ENCODE data around the gene COMMD1.
"Not testable (repeated sequence)": the region's sequence is repeated elsewhere in the genome, so short reads cannot be mapped to it uniquely, and the experiment has no call there.

COMMD1 gene

DNA sequence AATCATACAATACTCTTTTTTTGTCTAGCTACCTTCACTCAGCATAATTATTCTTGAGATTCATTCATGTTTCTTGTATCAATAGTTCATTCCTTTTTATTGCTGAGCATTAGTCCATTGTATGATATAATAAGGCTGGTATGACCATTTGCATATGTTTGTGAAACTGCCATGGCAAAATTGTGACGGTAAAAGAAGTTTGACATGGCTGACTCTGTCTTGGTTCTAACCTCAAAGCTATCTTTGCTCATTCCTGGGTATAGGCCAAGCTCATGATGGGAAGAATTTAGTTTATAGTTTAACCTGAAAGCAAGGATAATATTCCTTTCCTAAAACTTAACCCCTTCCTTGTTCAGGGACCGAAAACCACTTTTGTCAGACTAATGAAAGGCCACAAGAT is 46.4 kb downstream of the COMMD1 start:
- no peak for DNase-seq (ENCODE audit: low read depth)
- TF ChIP-seq, protein P1, sequence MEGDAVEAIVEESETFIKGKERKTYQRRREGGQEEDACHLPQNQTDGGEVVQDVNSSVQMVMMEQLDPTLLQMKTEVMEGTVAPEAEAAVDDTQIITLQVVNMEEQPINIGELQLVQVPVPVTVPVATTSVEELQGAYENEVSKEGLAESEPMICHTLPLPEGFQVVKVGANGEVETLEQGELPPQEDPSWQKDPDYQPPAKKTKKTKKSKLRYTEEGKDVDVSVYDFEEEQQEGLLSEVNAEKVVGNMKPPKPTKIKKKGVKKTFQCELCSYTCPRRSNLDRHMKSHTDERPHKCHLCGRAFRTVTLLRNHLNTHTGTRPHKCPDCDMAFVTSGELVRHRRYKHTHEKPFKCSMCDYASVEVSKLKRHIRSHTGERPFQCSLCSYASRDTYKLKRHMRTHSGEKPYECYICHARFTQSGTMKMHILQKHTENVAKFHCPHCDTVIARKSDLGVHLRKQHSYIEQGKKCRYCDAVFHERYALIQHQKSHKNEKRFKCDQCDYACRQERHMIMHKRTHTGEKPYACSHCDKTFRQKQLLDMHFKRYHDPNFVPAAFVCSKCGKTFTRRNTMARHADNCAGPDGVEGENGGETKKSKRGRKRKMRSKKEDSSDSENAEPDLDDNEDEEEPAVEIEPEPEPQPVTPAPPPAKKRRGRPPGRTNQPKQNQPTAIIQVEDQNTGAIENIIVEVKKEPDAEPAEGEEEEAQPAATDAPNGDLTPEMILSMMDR (conservative IDR thresholded peaks at IDR 0.05; ENCODE audit: low read depth, low read length) = no peak
- H3K4me3 ChIP-seq (ENCODE audit: low read length) = no peak overlapping the region

DNA sequence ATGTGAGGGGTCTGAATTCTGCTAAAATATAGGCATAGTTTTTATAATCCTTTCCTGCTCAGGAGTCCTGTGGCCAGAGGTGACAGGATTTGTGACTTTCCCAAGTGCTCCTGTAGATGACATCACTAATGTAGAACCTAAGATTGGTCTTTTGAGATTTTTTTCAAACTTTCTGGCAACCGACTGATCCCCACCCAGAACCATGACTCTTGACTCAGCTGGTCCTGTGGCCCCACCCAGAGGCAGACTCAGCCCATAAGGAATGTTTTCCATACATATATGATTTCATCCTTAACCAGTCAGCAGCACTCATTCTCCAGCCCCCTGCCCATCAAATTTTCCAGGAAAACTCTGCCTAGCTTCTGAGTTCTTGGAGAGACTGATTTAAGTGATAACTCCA is 46.8 kb downstream of the COMMD1 start:
- TF ChIP-seq, protein P1 (conservative IDR thresholded peaks at IDR 0.05; ENCODE audit: low read depth, low read length) = no peak
- H3K4me3 ChIP-seq (ENCODE audit: low read length) = no peak overlapping the region
- no peak for DNase-seq (ENCODE audit: low read depth)

DNA sequence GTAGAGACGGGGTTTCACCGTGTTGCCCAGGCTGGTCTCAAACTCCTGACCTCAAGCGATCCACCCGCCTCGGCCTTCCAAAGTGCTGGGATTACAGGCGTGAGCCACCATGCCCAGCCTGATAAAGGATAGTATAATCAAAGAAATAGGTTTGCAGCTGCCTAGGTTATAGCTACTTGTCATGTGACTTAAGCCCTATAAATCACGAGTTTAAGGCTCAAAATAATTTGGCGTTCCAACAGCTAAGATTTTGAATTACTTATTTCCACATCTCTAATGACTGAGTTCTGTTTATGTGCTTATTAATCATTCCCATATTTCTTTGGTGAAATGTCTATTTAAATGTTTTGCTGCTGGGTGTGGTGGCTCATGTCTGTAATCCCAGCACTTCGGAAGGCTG is 49.4 kb downstream of the COMMD1 start:
- H3K4me3 ChIP-seq (ENCODE audit: low read length); DNase-seq (ENCODE audit: low read depth): not testable (repeated sequence)

DNA sequence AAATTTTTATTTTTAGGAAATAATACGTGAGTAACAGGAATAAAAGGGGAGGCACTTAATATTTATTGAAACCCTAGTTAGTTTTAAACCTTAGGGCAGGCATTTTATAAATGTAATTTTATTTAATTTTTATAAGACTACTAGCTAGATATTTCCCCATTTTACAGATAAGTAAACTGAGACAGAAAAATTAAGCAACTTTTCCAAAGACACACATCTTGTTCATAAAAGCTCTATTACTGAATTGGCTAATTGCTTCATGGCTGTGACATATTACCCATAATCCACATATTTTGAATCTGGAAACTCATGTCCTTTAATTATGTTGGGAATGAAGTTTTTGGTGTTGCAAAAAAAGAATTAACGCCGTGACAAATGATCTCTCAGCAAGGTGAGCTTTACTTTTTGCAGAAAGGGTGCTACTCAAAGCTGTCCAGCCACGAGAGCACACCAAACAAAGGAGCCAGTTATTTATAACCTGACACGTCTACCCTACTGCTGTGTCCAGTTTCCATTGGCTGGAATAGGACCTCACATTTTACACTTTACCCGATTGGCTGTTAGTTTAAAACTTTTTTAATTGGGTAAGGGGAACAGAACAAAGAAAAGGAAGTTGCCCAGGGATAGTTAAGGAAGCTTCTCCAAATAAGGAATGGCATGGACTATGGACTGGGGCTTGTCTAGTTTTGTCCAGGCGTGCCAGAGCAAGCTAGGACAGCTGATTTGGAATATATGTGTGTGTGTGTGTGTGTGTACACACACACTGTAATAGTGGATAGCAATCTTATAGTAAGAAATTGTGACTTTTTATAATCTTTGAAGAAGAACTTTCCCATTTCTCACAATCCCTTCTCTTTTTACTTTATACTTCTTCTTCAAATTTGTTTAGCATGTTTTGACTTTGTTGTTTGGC is 54.2 kb downstream of the COMMD1 start:
- H3K4me3 ChIP-seq (ENCODE audit: low read length) = no peak overlapping the region
- no peak for DNase-seq (ENCODE audit: low read depth)
- TF ChIP-seq, protein P1 (conservative IDR thresholded peaks at IDR 0.05; ENCODE audit: low read depth, low read length) = no peak

DNA sequence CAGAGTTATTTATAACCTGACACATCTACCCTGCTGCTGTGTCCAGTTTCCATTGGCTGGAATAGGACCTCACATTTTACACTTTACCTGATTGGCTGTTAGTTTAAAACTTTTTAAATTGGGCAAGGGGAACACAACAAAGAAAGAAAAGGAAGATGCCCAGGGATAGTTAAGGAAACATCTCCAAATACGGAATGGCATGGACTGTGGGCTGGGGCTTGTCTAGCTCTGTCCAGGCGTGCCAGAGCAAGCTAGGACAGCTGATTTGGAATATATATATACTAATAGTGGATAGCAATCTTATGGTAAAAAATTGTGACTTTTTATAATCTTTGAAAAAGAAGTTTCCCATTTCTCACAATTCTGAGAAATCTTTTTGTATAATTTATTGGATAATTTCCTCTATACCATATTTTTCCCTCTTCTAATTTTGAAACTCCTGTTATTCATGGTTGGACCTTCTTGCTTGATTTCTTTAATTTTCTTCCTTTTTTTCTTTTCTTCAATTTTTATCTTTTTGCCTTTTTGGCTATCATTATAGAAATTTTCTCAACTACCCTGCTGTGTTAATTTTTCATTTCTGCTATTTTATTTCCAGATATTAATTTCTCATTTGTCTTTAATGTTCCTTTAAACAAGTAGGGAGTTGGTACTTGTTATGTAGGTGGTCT is 55.9 kb downstream of the COMMD1 start:
- TF ChIP-seq, protein P1 (conservative IDR thresholded peaks at IDR 0.05; ENCODE audit: low read depth, low read length) = no peak
- H3K4me3 ChIP-seq (ENCODE audit: low read length) = no peak overlapping the region
- no peak for DNase-seq (ENCODE audit: low read depth)

DNA sequence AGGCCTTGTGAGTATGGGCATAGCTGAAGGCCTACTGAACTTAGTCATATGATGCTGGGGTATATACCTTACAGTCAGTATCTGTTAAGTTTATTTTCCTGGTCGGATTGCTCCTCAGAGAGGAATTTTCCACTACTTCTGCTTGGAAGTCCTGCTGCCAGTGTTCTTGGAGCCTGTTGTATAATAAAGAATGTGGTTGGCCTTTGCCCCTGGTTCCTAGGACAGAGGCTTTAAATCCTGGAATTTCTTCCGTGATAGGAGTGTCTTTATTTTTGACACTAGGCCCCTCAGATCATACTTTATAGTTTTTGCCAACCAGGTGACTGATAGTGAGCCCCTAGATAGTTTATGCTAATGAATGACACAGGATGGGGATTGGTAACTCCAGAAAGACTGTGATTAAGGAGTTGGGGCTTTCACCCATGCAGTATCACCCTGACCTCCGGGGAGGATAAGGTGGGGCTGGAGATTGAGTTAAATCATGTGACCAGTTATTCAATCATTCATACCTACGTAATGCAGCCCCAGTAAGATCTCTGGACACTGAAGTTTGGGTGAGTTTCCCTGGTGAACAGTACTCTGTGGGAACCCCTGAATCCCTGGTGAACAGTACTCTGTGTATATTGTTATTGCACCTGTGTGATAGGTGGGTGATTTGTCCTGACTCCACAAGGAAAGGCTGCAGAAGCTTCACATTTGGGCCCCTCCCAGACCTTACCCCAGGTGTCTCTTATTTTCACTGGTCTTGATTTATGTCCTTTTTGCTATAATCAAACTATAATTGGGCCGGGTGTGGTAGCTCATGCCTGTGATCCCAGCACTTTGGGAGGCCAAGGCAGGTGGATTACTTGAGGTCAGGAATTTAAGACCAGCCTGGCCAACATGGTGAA is 56.9 kb downstream of the COMMD1 start:
- no peak for DNase-seq (ENCODE audit: low read depth)

More for the DNA sequence above, 56.9 kb downstream of the COMMD1 start:
- H3K4me3 ChIP-seq (ENCODE audit: low read length) = no peak overlapping the region
- TF ChIP-seq, protein P1 (conservative IDR thresholded peaks at IDR 0.05; ENCODE audit: low read depth, low read length) = no peak

Data from retinal pigment epithelial cell (primary cell).